Endothelial cell of umbilical vein (primary cell): ENCODE data around the gene HOXC9. TPM values are rescaled to one million over a fixed set of nuclear protein-coding genes. Genes with fewer than 3 reads are reported as not detected.
A peak's percentile ranks its signal among the peaks of the same experiment; 100 is the strongest.

Source experiments
- BruUV-seq: library from RNA; stranded (reverse); fragments of 400-500 nt; replicated peaks from 2 replicates; lab custom pipeline; 2021; lab: Mats Ljungman, UMichigan
- CTCF ChIA-PET: fragments of 300-600, 350-600 bp; sonication (Branson Sonifier 250); formaldehyde crosslinking; loops from one replicate; lab custom pipeline; 2021; ENCODE audit warnings: antibody characterized with exemption, inconsistent platforms; lab: Charles Lee
- POLR2A ChIA-PET: fragments of 300-600, 350-600 bp; sonication (Branson Sonifier 250); formaldehyde crosslinking; loops from one replicate; lab custom pipeline; 2021; ENCODE audit warnings: antibody characterized with exemption, inconsistent platforms; lab: Charles Lee
- DNase-seq: peaks from one replicate; pipeline ENCODE4 v3.0.0-alpha.2; 2011; ENCODE audit warnings: low read depth, low spot score
- FAIRE-seq: peaks from 2 replicates; lab custom pipeline; 2011; peaks lifted over from hg19 to GRCh38; lab: Jason Lieb, UNC
- H2AFZ ChIP-seq: 2 replicates; pipeline ENCODE4 v1.6.0; 2012; ENCODE audit warnings: low read depth, low read length, control low read depth, inconsistent platforms
- H3K27ac ChIP-seq: 2 replicates; pipeline ENCODE4 v1.5.1; 2011; ENCODE audit warnings: low read depth, mild to moderate bottlenecking, control low read depth, low read length, moderate library complexity; ENCODE audit not compliant: insufficient read depth
- H3K27me3 ChIP-seq, 2 experiments: 2 replicates each; pipeline versions ENCODE4 v1.6.0 to v1.6.1; 2011; ENCODE audit warnings: low read length in 2 of 2, mixed read lengths in 1 of 2; ENCODE audit not compliant: control insufficient read depth in 2 of 2, insufficient read depth in 2 of 2
- H3K36me3 ChIP-seq, 2 experiments: 2 replicates in 1 of 2; 3 replicates in 1 of 2; pipeline ENCODE4 v1.5.1; 2011; ENCODE audit warnings: low read length in 2 of 2, mild to moderate bottlenecking in 1 of 2, moderate library complexity in 1 of 2; ENCODE audit not compliant: control insufficient read depth in 2 of 2, insufficient read depth in 2 of 2; ENCODE audit errors: extremely low read depth in 1 of 2
- H3K4me1 ChIP-seq: 3 replicates; pipeline ENCODE4 v1.5.1; 2011; ENCODE audit warnings: mild to moderate bottlenecking, low read length; ENCODE audit not compliant: control insufficient read depth, insufficient read depth; ENCODE audit errors: extremely low read depth
- H3K4me2 ChIP-seq: 2 replicates; pipeline ENCODE4 v1.6.1; 2011; ENCODE audit warnings: low read length, control low read depth, mixed read lengths; ENCODE audit not compliant: insufficient read depth
- H3K4me3 ChIP-seq, 3 experiments: fragments of 200-600 bp in 1 of 3; sonication (generic), shearing (Covaris generic) in 1 of 3; replicated peaks in 1 of 3; 2 replicates each; pipeline ENCODE4 v1.5.1; 2011 to 2016; ENCODE audit warnings: control low read depth in 3 of 3, low read length in 3 of 3, mild to moderate bottlenecking in 2 of 3, inconsistent platforms in 1 of 3, low read depth in 1 of 3, moderate library complexity in 1 of 3; ENCODE audit not compliant: insufficient read depth in 1 of 3
- H3K79me2 ChIP-seq: 2 replicates; pipeline ENCODE4 v1.6.0; 2012; ENCODE audit warnings: low read length, inconsistent platforms; ENCODE audit not compliant: control insufficient read depth, insufficient read depth
- H3K9ac ChIP-seq: replicated peaks from 2 replicates; pipeline ENCODE3; 2011; ENCODE audit warnings: low read length, control low read depth; ENCODE audit not compliant: insufficient read depth; ENCODE audit errors: extremely low read depth
- H3K9me1 ChIP-seq: replicated peaks from 3 replicates; pipeline ENCODE4 v1.6.0; 2011; ENCODE audit warnings: mild to moderate bottlenecking, low read length; ENCODE audit not compliant: control insufficient read depth, insufficient read depth; ENCODE audit errors: extremely low read depth
- H3K9me3 ChIP-seq: replicated peaks from 2 replicates; pipeline ENCODE4 v1.5.1; 2012; ENCODE audit warnings: low read length, inconsistent platforms; ENCODE audit not compliant: control insufficient read depth, insufficient read depth
- H4K20me1 ChIP-seq: replicated peaks from 2 replicates; pipeline ENCODE3; 2011; ENCODE audit warnings: mild to moderate bottlenecking, low read length; ENCODE audit not compliant: control insufficient read depth, insufficient read depth; ENCODE audit errors: extremely low read depth
- EZH2 ChIP-seq: IDR thresholded peaks from 2 replicates; pipeline ENCODE4 v1.6.1; 2012; ENCODE audit warnings: borderline replicate concordance, low read depth, mild to moderate bottlenecking, moderate library complexity, low read length, inconsistent platforms; ENCODE audit not compliant: severe bottlenecking
- JUN ChIP-seq: IDR thresholded peaks from 2 replicates; pipeline ENCODE4 v1.6.1; 2011; ENCODE audit warnings: borderline replicate concordance, low read depth; ENCODE audit not compliant: insufficient read length, insufficient read depth
- dilution Hi-C: fragments of 300-500 bp; cut with MboI; formaldehyde crosslinking; loops from one replicate; pipeline ENCODE4 v1.15.0; 2019; ENCODE audit warnings: low sequenced_read_pairs; ENCODE audit not compliant: extremely low pct_ligation_motif_present
- intact Hi-C: fragments of 100-400 bp; cut with micrococcal nuclease; formaldehyde crosslinking; loops from one replicate; pipeline ENCODE4 v1.10.0; 2022
- polyA plus RNA-seq, 4 experiments: library from polyadenylated mRNA; depleted of rRNA in 3 of 4; stranded (reverse) in 3 of 4; unstranded in 1 of 4; fragments of >200 nt; gene quantifications; 2 replicates each; pipeline versions ENCODE4 v1.2.1 to v1.2.3, GENCODE V29; 2011 to 2012; ENCODE audit warnings: missing spikeins in 1 of 4
- total RNA-seq: library from RNA; stranded (reverse); gene quantifications from 2 replicates; pipeline ENCODE4 v1.2.3, GENCODE V29; 2021

The HOXC9 gene
- total and polyA plus RNA-seq, 2 donors (not counting 3 experiments of a cell fraction or from before 2014, with no cell fraction given) = 0.40 to 0.58 TPM

DNA sequence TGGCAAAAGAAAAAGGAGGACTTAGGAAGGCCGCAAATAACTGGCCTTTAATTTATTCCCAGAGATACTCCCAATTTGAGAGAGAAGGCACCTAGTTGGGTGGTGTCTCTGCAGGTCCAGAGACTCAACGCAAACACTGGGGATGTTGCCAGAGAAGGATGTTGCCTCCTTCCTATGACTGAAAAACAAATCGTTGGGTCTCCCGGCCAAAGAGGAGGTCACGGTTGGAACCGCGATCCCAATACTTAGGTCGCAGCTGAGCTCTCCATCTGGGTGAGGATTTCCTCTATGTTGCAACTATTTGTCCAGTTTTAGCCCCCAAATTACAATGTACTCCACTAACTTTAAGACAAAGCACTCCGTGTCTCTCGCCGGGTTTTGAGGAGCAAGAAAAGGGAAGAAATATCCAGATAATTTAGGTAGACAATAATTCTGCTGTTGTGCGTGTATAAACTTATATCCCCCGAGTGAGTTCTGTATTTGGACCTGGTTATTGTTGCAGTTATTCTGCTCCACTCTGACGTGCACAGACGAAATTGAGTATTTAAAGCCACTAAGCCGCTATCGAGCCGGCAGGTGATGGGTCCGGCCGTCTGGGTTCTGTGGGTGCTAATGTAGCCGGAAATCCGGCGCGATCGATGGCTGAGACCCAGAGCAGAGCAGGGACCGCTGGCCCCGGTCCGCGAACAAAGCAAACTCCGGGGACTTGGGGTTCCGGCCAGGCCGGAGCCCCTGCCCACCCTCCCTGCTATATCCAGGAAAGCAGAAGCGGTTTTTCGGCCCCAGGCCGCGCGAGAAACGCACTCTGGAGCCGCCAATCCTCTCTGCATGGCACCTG is 39.6 kb upstream of the HOXC9 start:
- no peaks in the 10 kb centered on the region for H3K4me1 ChIP-seq
- dilution Hi-C loops (no loop called here), intact Hi-C loops (no loop called here)
- H3K4me3 ChIP-seq = no peak overlapping the region
- DNase-seq (no peak), FAIRE-seq (no peak)
- TF ChIP-seq EZH2 = peak; percentile 88
- no peak for TF ChIP-seq JUN
- no peak overlapping the region for H3K9ac ChIP-seq
- BruUV-seq = no TSS peak
- H3K9me3 ChIP-seq = no peaks in the 10 kb centered on the region
- H3K36me3 ChIP-seq = no peaks in the 10 kb centered on the region
- no peaks in the 10 kb centered on the region for H3K9me1 ChIP-seq
- H3K79me2 ChIP-seq = no peaks in the 10 kb centered on the region
- POLR2A ChIA-PET = no interaction called here
- H3K27me3 ChIP-seq = peaks cover 90 to 98% of the 10 kb centered on the region in 2 experiments
- H3K27ac ChIP-seq = no peak overlapping the region
- H2AFZ ChIP-seq = no peak overlapping the region
- CTCF ChIA-PET = interaction anchor here (1.0 kb wide), 1 partner anchor 24 kb away, joined by 3 read pairs; the partner anchor contains the start of gene HOXC10
- no peak overlapping the region for H3K4me2 ChIP-seq
- H4K20me1 ChIP-seq = no peaks in the 10 kb centered on the region

DNA sequence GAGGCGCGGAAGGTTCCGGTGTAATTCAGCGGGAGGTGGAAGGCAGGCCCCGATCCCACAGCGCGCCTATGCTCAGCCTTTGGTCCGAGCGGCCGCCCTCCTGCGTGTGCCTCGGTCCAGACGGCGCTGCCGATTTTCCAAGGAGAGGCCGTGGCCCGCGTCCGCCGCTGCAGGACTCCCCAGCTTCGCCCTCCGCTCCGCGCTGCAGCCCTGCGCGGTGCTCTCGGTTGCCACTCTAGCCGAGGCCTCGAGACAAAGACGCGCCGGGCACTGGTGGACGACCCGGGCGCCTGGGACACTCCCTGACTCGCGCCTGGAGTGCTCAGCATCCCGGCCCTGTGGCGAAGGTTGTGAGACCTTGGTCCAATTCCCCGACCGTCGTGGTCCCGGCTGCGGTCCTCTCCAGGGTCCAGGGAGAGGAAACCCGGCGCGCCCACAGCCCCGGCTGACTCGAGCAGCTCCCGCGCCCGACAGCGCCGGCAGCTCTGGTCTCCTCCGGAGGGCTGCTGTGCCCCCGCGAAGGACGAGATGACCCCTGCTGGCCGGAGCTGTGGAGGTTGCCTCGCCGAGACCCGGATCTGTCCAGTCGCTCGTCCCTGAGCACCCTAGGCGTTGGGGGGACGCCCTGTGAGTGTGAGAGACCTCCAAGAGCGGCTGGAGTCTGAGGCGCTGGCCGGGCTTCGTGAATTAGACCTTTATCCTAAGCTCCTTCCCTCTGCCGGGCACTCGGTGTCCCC is 38.8 kb upstream of the HOXC9 start:
- dilution Hi-C loops = no loop called here
- H3K9ac ChIP-seq = no peak overlapping the region
- FAIRE-seq = no peak
- TF ChIP-seq JUN (no peak), EZH2 (peak; percentile 97)
- no peaks in the 10 kb centered on the region for H3K79me2 ChIP-seq
- H3K4me3 ChIP-seq = no peak overlapping the region
- no peak for DNase-seq
- BruUV-seq = no TSS peak
- no peaks in the 10 kb centered on the region for H3K36me3 ChIP-seq
- no peaks in the 10 kb centered on the region for H3K9me1 ChIP-seq
- H3K4me1 ChIP-seq = no peaks in the 10 kb centered on the region
- no peak overlapping the region for H3K27ac ChIP-seq
- intact Hi-C loops = no loop called here
- H3K27me3 ChIP-seq = peaks cover 89 to 98% of the 10 kb centered on the region in 2 experiments
- CTCF ChIA-PET = interaction anchor here (1.0 kb wide), 1 partner anchor 24 kb away, joined by 3 read pairs; the partner anchor contains the start of gene HOXC10
- POLR2A ChIA-PET = no interaction called here
- H4K20me1 ChIP-seq = no peaks in the 10 kb centered on the region
- no peak overlapping the region for H2AFZ ChIP-seq
- H3K4me2 ChIP-seq = no peak overlapping the region
- no peaks in the 10 kb centered on the region for H3K9me3 ChIP-seq
